Measurements from ENCODE around the gene UBL3. TPM values are rescaled to one million over a fixed set of nuclear protein-coding genes. Genes with fewer than 3 reads are reported as not detected.

The UBL3 gene
- total RNA-seq, 1 experiment from 2014 or later, result 3.9 TPM

DNA sequence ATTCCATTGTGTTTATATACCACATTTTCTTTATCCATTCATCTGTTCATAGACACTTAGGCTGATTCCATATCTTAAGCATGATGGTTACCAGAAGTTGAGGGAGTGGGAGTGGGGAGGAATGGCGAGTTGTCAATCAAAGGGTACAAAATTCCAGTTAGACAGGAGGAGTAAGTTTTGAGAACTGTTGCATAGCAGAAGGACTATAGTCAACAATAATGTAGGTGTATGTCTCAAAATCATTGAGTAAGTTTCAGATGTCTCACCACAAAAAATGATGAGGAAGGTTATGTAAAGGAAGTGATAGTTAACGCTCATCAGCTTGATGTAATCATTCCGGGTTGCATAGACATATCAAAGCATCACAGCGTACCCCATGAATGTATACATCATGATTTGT, 4.6 kb upstream of the UBL3 start:
- H3K9me3 ChIP-seq (ENCODE audit: low read length), result no peaks in the 10 kb centered on the region
- no peak overlapping the region for H3K9ac ChIP-seq (ENCODE audit: low read length)
- no peaks in the 10 kb centered on the region for H3K9me2 ChIP-seq (replicated peaks; ENCODE audit: insufficient read depth, low read length)
- no peak overlapping the region for H3K4me3 ChIP-seq (ENCODE audit: low read length)
- no peaks in the 10 kb centered on the region for H3K79me2 ChIP-seq (ENCODE audit: low read length)
- H3K27me3 ChIP-seq (ENCODE audit: low read length), result no peaks in the 10 kb centered on the region
- H4K20me1 ChIP-seq (ENCODE audit: insufficient read depth, low read depth, low read length), result no peaks in the 10 kb centered on the region
- H3K27ac ChIP-seq (ENCODE audit: low read length), result no peak overlapping the region
- no peak for DNase-seq
- H2AFZ ChIP-seq (ENCODE audit: low read length), result no peak overlapping the region
- H3K36me3 ChIP-seq (ENCODE audit: insufficient read depth, low read length), result no peaks in the 10 kb centered on the region
- H3K4me2 ChIP-seq (ENCODE audit: low read depth, low read length, poor library complexity, severe bottlenecking), result no peak overlapping the region
- H3K4me1 ChIP-seq (ENCODE audit: low read length), result no peaks in the 10 kb centered on the region

DNA sequence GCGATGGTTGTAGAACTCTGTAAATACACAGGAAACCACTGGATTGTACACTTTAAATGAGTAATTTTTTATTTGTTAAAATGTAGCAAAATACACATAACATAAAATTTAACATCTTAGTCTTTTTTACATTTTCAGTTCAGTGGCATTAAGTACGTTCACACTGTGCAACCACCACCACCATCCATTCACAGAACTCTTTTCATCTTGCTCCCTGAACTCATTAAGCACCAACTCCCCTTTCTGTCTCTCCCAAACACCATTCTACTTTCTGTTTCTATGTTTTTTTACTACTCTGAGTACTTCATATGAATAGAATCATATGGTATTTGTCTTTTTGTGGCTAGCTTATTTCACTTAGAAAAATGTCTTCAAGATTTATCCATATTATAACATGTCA, 2.7 kb upstream of the UBL3 start:
- Histone ChIP-seq H2AFZ (ENCODE audit: low read length) (no peak overlapping the region), H3K4me1 (ENCODE audit: low read length) (peaks cover 14% of the 10 kb centered on the region), H3K27ac (ENCODE audit: low read length) (no peak overlapping the region), H3K9me3 (ENCODE audit: low read length) (no peaks in the 10 kb centered on the region), H3K79me2 (ENCODE audit: low read length) (no peaks in the 10 kb centered on the region), H3K4me3 (ENCODE audit: low read length) (no peak overlapping the region), H4K20me1 (ENCODE audit: insufficient read depth, low read depth, low read length) (no peaks in the 10 kb centered on the region), H3K27me3 (ENCODE audit: low read length) (0 out of 2 replicates have a peak, but pooled peaks cover 4% of the 10 kb centered on the region), H3K4me2 (ENCODE audit: low read depth, low read length, poor library complexity, severe bottlenecking) (no peak overlapping the region), H3K9ac (ENCODE audit: low read length) (no peak overlapping the region), H3K9me2 (replicated peaks; ENCODE audit: insufficient read depth, low read length) (no peaks in the 10 kb centered on the region), H3K36me3 (ENCODE audit: insufficient read depth, low read length) (no peaks in the 10 kb centered on the region)
- no peak for DNase-seq

DNA sequence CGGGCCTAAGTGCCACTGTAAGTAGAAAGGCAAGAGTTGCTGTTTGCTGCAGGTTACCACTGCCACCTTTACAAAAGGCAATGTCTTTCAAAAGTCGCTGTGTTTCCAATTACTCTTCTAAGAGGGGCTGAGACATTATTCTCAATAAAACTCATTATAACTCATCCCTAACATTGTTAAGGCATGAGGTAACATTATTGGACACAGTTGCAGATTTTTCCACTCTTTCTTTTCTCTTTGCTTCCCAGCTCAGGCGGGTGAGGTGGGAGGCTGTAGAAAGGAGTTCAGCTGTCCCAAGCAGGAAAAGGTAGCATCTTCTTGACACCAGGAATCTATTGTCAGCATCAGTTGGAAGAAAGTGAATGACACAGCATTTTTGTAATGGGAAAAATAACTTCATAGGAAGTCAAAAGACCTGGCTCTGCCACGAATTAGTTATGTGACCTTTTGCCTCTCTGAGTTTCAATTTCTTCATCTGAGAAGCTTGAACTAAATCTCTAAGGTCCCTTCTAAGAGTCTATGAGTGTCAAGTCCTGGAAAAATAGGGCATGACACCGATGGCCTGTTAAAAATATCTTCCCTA, 2.1 kb upstream of the UBL3 start:
- no peaks in the 10 kb centered on the region for H3K36me3 ChIP-seq (ENCODE audit: insufficient read depth, low read length)
- no peak overlapping the region for H3K4me2 ChIP-seq (ENCODE audit: low read depth, low read length, poor library complexity, severe bottlenecking)
- H3K4me3 ChIP-seq (ENCODE audit: low read length), result no peak overlapping the region
- H3K27ac ChIP-seq (ENCODE audit: low read length), result no peak overlapping the region
- 0 out of 2 replicates have a peak, but pooled peaks cover 4% of the 10 kb centered on the region for H3K27me3 ChIP-seq (ENCODE audit: low read length)
- DNase-seq, result no peak
- no peaks in the 10 kb centered on the region for H3K9me3 ChIP-seq (ENCODE audit: low read length)
- H3K4me1 ChIP-seq (ENCODE audit: low read length), result peaks cover 14% of the 10 kb centered on the region
- peaks cover 2% of the 10 kb centered on the region for H4K20me1 ChIP-seq (ENCODE audit: insufficient read depth, low read depth, low read length)
- no peak overlapping the region for H2AFZ ChIP-seq (ENCODE audit: low read length)
- no peaks in the 10 kb centered on the region for H3K9me2 ChIP-seq (replicated peaks; ENCODE audit: insufficient read depth, low read length)
- no peaks in the 10 kb centered on the region for H3K79me2 ChIP-seq (ENCODE audit: low read length)
- H3K9ac ChIP-seq (ENCODE audit: low read length), result no peak overlapping the region

DNA sequence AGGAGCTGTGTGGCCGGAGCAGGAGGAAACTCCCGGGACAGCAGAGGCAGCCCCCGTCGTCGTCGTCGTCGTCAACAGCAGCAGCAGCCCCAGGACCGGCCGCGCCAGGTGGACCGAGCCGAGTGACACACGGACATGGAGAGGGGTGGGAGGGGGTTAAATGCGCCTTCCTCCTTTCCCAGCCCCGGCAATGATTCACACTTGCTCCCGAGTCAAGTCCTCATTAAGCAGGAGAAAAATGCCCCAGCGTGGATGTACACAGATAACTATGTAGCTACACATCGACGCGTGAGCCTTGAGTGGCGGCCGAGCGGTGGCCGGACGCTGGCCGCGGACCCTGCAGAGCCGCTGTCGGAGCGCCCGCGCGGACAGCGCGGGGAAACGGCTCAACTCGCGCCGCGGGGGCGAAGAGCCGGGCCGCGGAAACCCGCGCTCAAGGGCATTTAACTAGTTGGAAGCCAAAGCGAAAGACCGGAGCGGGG, 645 bp downstream of the UBL3 start:
- Histone ChIP-seq H3K9ac (ENCODE audit: low read length) (peak overlapping the region; percentile 80), H3K36me3 (ENCODE audit: insufficient read depth, low read length) (no peaks in the 10 kb centered on the region), H4K20me1 (ENCODE audit: insufficient read depth, low read depth, low read length) (peaks cover 11% of the 10 kb centered on the region), H3K4me3 (ENCODE audit: low read length) (peak overlapping the region; percentile 87), H3K27ac (ENCODE audit: low read length) (no peak overlapping the region), H3K4me1 (ENCODE audit: low read length) (peaks cover 14% of the 10 kb centered on the region), H3K9me2 (replicated peaks; ENCODE audit: insufficient read depth, low read length) (no peaks in the 10 kb centered on the region), H3K79me2 (ENCODE audit: low read length) (no peaks in the 10 kb centered on the region), H3K27me3 (ENCODE audit: low read length) (0 out of 2 replicates have a peak, but pooled peaks cover 4% of the 10 kb centered on the region), H3K9me3 (ENCODE audit: low read length) (no peaks in the 10 kb centered on the region), H2AFZ (ENCODE audit: low read length) (peak overlapping the region; percentile 97), H3K4me2 (ENCODE audit: low read depth, low read length, poor library complexity, severe bottlenecking) (peak overlapping the region; percentile 93)
- DNase-seq, result no peak

DNA sequence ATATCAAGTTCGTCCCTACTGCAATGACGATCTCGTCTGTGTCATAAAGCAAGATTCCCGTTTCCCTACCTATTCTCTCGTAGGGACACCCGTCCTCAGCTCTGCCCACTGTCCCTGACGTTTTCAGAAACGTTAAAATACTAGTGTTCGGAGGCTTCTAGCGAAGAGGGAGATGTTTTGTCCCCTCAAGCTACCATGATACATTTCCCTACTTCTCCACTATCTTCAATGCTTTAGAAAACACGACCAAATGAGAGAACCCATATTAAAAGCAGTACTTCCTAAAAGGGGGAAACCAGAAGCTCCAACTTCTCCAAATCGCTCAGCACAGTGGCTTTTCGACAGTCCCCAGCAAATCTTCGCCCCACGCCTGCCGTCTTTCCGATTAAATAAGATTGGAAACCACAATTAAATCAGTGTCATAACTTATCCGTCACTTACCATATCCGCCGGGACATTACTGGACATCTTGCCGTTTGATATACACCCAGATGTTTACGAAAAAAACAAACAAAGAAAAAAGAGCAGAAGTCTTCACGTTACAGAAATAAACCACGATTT, 1.3 kb downstream of the UBL3 start:
- H3K36me3 ChIP-seq (ENCODE audit: insufficient read depth, low read length), result no peaks in the 10 kb centered on the region

DNA sequence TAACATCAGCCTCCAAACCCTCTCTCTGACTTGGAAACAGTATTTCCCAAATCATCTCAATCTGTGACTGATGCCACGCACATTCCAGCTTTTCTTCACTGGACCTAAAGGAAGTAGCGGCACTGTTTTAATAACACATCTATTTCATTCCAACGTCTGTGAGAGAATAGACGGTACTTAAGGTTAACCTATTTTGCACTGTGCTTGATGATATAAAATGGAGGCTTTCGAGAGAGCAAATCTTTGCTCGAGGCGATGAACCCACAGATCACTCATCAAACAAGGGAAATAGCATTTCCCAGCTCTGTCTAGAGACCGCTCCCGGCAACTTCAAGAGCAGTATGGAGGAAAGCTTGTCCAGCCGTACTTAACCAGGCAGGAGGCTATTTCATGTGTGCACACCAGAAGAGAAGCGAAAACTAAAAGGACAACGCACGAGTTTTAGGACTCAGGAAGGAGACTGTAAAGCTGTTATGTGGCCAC, 2.9 kb downstream of the UBL3 start:
- H3K9me2 ChIP-seq (replicated peaks; ENCODE audit: insufficient read depth, low read length), result no peaks in the 10 kb centered on the region
- H4K20me1 ChIP-seq (ENCODE audit: insufficient read depth, low read depth, low read length), result peaks cover 15% of the 10 kb centered on the region
- no peaks in the 10 kb centered on the region for H3K36me3 ChIP-seq (ENCODE audit: insufficient read depth, low read length)
- H3K79me2 ChIP-seq (ENCODE audit: low read length), result no peaks in the 10 kb centered on the region
- no peak for DNase-seq
- no peak overlapping the region for H3K4me3 ChIP-seq (ENCODE audit: low read length)
- H3K27me3 ChIP-seq (ENCODE audit: low read length), result 0 out of 2 replicates have a peak, but pooled peaks cover 4% of the 10 kb centered on the region
- H3K27ac ChIP-seq (ENCODE audit: low read length), result no peak overlapping the region
- no peak overlapping the region for H2AFZ ChIP-seq (ENCODE audit: low read length)
- peaks cover 14% of the 10 kb centered on the region for H3K4me1 ChIP-seq (ENCODE audit: low read length)
- no peak overlapping the region for H3K4me2 ChIP-seq (ENCODE audit: low read depth, low read length, poor library complexity, severe bottlenecking)
- no peaks in the 10 kb centered on the region for H3K9me3 ChIP-seq (ENCODE audit: low read length)
- no peak overlapping the region for H3K9ac ChIP-seq (ENCODE audit: low read length)

More for the DNA sequence above, 1.3 kb downstream of the UBL3 start:
- no peaks in the 10 kb centered on the region for H3K9me2 ChIP-seq (replicated peaks; ENCODE audit: insufficient read depth, low read length)
- peak overlapping the region; percentile 93 for H3K4me2 ChIP-seq (ENCODE audit: low read depth, low read length, poor library complexity, severe bottlenecking)
- peak overlapping the region; percentile 87 for H3K4me3 ChIP-seq (ENCODE audit: low read length)
- H3K4me1 ChIP-seq (ENCODE audit: low read length), result peaks cover 14% of the 10 kb centered on the region
- H4K20me1 ChIP-seq (ENCODE audit: insufficient read depth, low read depth, low read length), result peaks cover 11% of the 10 kb centered on the region
- peak overlapping the region; percentile 97 for H2AFZ ChIP-seq (ENCODE audit: low read length)
- DNase-seq, result peak; percentile 57
- H3K79me2 ChIP-seq (ENCODE audit: low read length), result no peaks in the 10 kb centered on the region
- H3K27ac ChIP-seq (ENCODE audit: low read length), result no peak overlapping the region
- H3K9ac ChIP-seq (ENCODE audit: low read length), result peak overlapping the region; percentile 80
- H3K27me3 ChIP-seq (ENCODE audit: low read length), result 0 out of 2 replicates have a peak, but pooled peaks cover 4% of the 10 kb centered on the region
- no peaks in the 10 kb centered on the region for H3K9me3 ChIP-seq (ENCODE audit: low read length)

DNA sequence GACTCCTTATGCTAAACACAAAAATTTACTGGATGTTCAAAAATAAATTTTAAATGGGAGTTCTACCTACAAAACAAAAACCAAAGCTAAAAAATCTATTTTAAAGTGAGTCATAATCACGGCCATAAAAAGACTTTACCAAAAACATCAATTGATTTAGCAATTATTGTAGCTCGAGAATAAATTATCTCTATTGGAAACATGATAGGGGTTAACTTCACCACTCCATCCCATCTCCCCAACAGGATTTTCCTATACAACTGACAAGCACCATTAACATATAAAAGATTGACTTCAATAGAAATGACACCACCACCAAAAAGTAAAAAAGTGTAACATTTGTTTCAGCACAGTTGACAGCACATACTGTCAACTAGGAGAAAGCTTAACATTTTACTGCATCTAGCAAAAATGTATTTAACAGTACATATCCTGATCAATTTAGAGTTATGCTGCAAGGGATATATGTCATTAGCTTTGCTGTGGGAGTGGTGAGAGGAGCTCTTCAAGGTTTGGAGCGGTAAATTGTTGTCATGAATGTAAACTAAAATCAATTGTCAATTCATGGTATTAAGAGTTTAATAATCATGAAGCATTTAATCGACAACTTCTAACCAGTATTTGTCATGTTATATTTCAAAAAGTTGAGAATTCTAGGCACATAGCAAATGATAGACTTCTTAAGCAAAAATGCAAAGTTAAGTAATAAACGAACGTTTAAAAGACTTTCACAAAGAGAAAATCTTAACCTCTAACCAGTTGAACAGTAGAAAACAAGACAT, 3.8 kb downstream of the UBL3 start:
- no peak overlapping the region for H3K9ac ChIP-seq (ENCODE audit: low read length)
- peaks cover 14% of the 10 kb centered on the region for H3K4me1 ChIP-seq (ENCODE audit: low read length)
- no peak overlapping the region for H3K27ac ChIP-seq (ENCODE audit: low read length)
- no peak overlapping the region for H3K4me3 ChIP-seq (ENCODE audit: low read length)
- H3K36me3 ChIP-seq (ENCODE audit: insufficient read depth, low read length), result no peaks in the 10 kb centered on the region
- 0 out of 2 replicates have a peak, but pooled peaks cover 4% of the 10 kb centered on the region for H3K27me3 ChIP-seq (ENCODE audit: low read length)
- peaks cover 20% of the 10 kb centered on the region for H4K20me1 ChIP-seq (ENCODE audit: insufficient read depth, low read depth, low read length)
- no peak overlapping the region for H3K4me2 ChIP-seq (ENCODE audit: low read depth, low read length, poor library complexity, severe bottlenecking)
- H3K79me2 ChIP-seq (ENCODE audit: low read length), result no peaks in the 10 kb centered on the region
- no peaks in the 10 kb centered on the region for H3K9me2 ChIP-seq (replicated peaks; ENCODE audit: insufficient read depth, low read length)
- no peak overlapping the region for H2AFZ ChIP-seq (ENCODE audit: low read length)
- DNase-seq, result no peak
- no peaks in the 10 kb centered on the region for H3K9me3 ChIP-seq (ENCODE audit: low read length)

Measured in Karpas-422 (cell line).